ENCODE data around the gene DTNA. TPM values are rescaled to one million over a fixed set of nuclear protein-coding genes. Genes with fewer than 3 reads are reported as not detected.

Gene DTNA
- total RNA-seq, 1 experiment from 2014 or later, result 0.77 TPM

- ChIA-PET CTCF (interaction anchor here (0.7 kb wide), 1 partner anchor 10 kb away, joined by 4 read pairs; no protein-coding TSS in a partner anchor), POLR2A (no interaction called here)
- in situ Hi-C loops (cut with HindIII; ENCODE audit: low pct_unique_long_range_greater_than_20kb, low sequenced_read_pairs) (no loop called here), intact Hi-C loops (cut with micrococcal nuclease; ENCODE audit: unreplicated experiment) (no loop called here)
- Histone ChIP-seq H3K36me3 (ENCODE audit: control insufficient read depth, insufficient read depth, low read length) (no peaks in the 10 kb centered on the region), H3K27me3 (ENCODE audit: control insufficient read depth, insufficient read depth, low read length) (no peaks in the 10 kb centered on the region), H3K4me1 (ENCODE audit: control insufficient read depth, insufficient read depth, low read length) (no peaks in the 10 kb centered on the region), H3K4me3 (ENCODE audit: low read depth in 2 of 2, low read length in 2 of 2) (no peak overlapping the region), H3K9me3 (ENCODE audit: control insufficient read depth, insufficient read depth, low read depth, low read length) (no peaks in the 10 kb centered on the region), H3K27ac (ENCODE audit: low read length) (no peak overlapping the region)
- DNase-seq (ENCODE audit: low read depth, low spot score) (no peak), ATAC-seq (no peak)
- TF ChIP-seq SIN3A (IDR thresholded peaks at IDR 0.05; ENCODE audit: borderline replicate concordance, insufficient read depth, low read depth, low read length) (no peak), POLR2AphosphoS5 (IDR thresholded peaks at IDR 0.05; ENCODE audit: low read depth, low read length) (no peak), TCF7L2 (IDR thresholded peaks at IDR 0.05; ENCODE audit: low read depth, low read length) (no peak)
- TF ChIP-seq, protein P1, sequence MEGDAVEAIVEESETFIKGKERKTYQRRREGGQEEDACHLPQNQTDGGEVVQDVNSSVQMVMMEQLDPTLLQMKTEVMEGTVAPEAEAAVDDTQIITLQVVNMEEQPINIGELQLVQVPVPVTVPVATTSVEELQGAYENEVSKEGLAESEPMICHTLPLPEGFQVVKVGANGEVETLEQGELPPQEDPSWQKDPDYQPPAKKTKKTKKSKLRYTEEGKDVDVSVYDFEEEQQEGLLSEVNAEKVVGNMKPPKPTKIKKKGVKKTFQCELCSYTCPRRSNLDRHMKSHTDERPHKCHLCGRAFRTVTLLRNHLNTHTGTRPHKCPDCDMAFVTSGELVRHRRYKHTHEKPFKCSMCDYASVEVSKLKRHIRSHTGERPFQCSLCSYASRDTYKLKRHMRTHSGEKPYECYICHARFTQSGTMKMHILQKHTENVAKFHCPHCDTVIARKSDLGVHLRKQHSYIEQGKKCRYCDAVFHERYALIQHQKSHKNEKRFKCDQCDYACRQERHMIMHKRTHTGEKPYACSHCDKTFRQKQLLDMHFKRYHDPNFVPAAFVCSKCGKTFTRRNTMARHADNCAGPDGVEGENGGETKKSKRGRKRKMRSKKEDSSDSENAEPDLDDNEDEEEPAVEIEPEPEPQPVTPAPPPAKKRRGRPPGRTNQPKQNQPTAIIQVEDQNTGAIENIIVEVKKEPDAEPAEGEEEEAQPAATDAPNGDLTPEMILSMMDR (IDR thresholded peaks at IDR 0.05), result no peak
- TF ChIP-seq, protein P2, sequence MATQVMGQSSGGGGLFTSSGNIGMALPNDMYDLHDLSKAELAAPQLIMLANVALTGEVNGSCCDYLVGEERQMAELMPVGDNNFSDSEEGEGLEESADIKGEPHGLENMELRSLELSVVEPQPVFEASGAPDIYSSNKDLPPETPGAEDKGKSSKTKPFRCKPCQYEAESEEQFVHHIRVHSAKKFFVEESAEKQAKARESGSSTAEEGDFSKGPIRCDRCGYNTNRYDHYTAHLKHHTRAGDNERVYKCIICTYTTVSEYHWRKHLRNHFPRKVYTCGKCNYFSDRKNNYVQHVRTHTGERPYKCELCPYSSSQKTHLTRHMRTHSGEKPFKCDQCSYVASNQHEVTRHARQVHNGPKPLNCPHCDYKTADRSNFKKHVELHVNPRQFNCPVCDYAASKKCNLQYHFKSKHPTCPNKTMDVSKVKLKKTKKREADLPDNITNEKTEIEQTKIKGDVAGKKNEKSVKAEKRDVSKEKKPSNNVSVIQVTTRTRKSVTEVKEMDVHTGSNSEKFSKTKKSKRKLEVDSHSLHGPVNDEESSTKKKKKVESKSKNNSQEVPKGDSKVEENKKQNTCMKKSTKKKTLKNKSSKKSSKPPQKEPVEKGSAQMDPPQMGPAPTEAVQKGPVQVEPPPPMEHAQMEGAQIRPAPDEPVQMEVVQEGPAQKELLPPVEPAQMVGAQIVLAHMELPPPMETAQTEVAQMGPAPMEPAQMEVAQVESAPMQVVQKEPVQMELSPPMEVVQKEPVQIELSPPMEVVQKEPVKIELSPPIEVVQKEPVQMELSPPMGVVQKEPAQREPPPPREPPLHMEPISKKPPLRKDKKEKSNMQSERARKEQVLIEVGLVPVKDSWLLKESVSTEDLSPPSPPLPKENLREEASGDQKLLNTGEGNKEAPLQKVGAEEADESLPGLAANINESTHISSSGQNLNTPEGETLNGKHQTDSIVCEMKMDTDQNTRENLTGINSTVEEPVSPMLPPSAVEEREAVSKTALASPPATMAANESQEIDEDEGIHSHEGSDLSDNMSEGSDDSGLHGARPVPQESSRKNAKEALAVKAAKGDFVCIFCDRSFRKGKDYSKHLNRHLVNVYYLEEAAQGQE (IDR thresholded peaks at IDR 0.05; ENCODE audit: insufficient read depth in 1 of 2, low read depth in 2 of 2, low read length in 1 of 2), result no peak
- no TSS peak for BruUV-seq (replicated peaks)
Measured at GRCh38 chr18:34805103-34805877, 95.2 kb downstream of the DTNA start.

- no peak for ATAC-seq
Measured at GRCh38 chr18:34805878-34806351, 95.8 kb downstream of the DTNA start.

More at GRCh38 chr18:34805878-34806351, 95.8 kb downstream of the DTNA start:
- Histone ChIP-seq H3K27ac (ENCODE audit: low read length) (no peak overlapping the region), H3K4me3 (ENCODE audit: low read depth in 2 of 2, low read length in 2 of 2) (no peak overlapping the region), H3K36me3 (ENCODE audit: control insufficient read depth, insufficient read depth, low read length) (no peaks in the 10 kb centered on the region), H3K4me1 (ENCODE audit: control insufficient read depth, insufficient read depth, low read length) (no peaks in the 10 kb centered on the region), H3K9me3 (ENCODE audit: control insufficient read depth, insufficient read depth, low read depth, low read length) (no peaks in the 10 kb centered on the region), H3K27me3 (ENCODE audit: control insufficient read depth, insufficient read depth, low read length) (no peaks in the 10 kb centered on the region)
- intact Hi-C loops (cut with micrococcal nuclease; ENCODE audit: unreplicated experiment) (no loop called here), in situ Hi-C loops (cut with HindIII; ENCODE audit: low pct_unique_long_range_greater_than_20kb, low sequenced_read_pairs) (no loop called here)
- ChIA-PET CTCF (interaction anchor here (0.7 kb wide), 1 partner anchor 9 kb away, joined by 4 read pairs; no protein-coding TSS in a partner anchor), POLR2A (no interaction called here)
- no TSS peak for BruUV-seq (replicated peaks)
- TF ChIP-seq, protein P2 (IDR thresholded peaks at IDR 0.05; ENCODE audit: insufficient read depth in 1 of 2, low read depth in 2 of 2, low read length in 1 of 2), result no peak
- TF ChIP-seq TCF7L2 (IDR thresholded peaks at IDR 0.05; ENCODE audit: low read depth, low read length), result no peak
- TF ChIP-seq, protein P1 (IDR thresholded peaks at IDR 0.05), result no peak
- TF ChIP-seq SIN3A (IDR thresholded peaks at IDR 0.05; ENCODE audit: borderline replicate concordance, insufficient read depth, low read depth, low read length), result no peak
- TF ChIP-seq POLR2AphosphoS5 (IDR thresholded peaks at IDR 0.05; ENCODE audit: low read depth, low read length), result no peak
- DNase-seq (ENCODE audit: low read depth, low spot score), result no peak

Data from Panc1 (cell line).